Fibroblast of lung (primary cell): ENCODE measurements around the gene DDO.

Experiments
- CTCF ChIP-seq, 2 donors: IDR thresholded peaks in 1 of 2; conservative IDR thresholded peaks in 1 of 2; 1 replicate in 1 of 2; 2 replicates in 1 of 2; pipeline ENCODE4 v1.5.1; 2011 to 2012; ENCODE audit warnings: low read length in 2 of 2, control low read depth in 1 of 2, inconsistent platforms in 1 of 2, low read depth in 1 of 2, mild to moderate bottlenecking in 1 of 2
- EZH2 ChIP-seq: IDR thresholded peaks from 2 replicates; pipeline ENCODE4 v1.5.1; 2012; ENCODE audit warnings: low read length, control low read depth, mild to moderate bottlenecking; ENCODE audit errors: missing control alignments

- no peak for TF ChIP-seq CTCF (conservative IDR thresholded peaks at IDR 0.05 in 1 of 2, IDR thresholded peaks at IDR 0.05 in 1 of 2; ENCODE audit: low read depth in 1 of 2, low read length in 2 of 2)
- TF ChIP-seq EZH2, result no peak
Observed at GRCh38 chr6:110400208-110400607, 15.2 kb downstream of the DDO start.
